WTC11 (cell line): ENCODE data around the gene CDC45. TPM values are rescaled to one million over a fixed set of nuclear protein-coding genes. Genes with fewer than 3 reads are reported as not detected.

Experiments used
- ATAC-seq: fragments of 200-7000 bp; cut with Tn5 transposase; 2 replicates; pipeline ENCODE4 v1.10.0; 2021; ENCODE audit warnings: mild to moderate bottlenecking, moderate library complexity
- CTCF ChIA-PET: fragments of 300-600 bp; sonication (Branson Sonifier 250); formaldehyde crosslinking; loops from one replicate; lab custom pipeline; 2021; ENCODE audit warnings: antibody characterized with exemption; lab: Charles Lee
- POLR2A ChIA-PET: fragments of 350-600 bp; sonication (Branson Sonifier 250); formaldehyde crosslinking; loops from one replicate; lab custom pipeline; 2021; ENCODE audit warnings: antibody characterized with exemption; lab: Charles Lee
- DNase-seq: peaks from one replicate; pipeline ENCODE4 v3.0.0; 2021; ENCODE audit warnings: low spot score
- H3K27ac Mint-ChIP-seq: 2 replicates; pipeline ENCODE4 v1.8.0; 2021; ENCODE audit warnings: mixed read lengths
- H3K27me3 Mint-ChIP-seq: 2 replicates; pipeline ENCODE4 v1.8.0; 2021; ENCODE audit warnings: low read depth, mild to moderate bottlenecking, moderate library complexity, mixed read lengths
- H3K36me3 Mint-ChIP-seq: 2 replicates; pipeline ENCODE4 v1.8.0; 2021; ENCODE audit warnings: mixed read lengths
- H3K4me1 Mint-ChIP-seq: 2 replicates; pipeline ENCODE4 v1.8.0; 2022; ENCODE audit warnings: mixed read lengths
- H3K4me3 Mint-ChIP-seq: 2 replicates; pipeline ENCODE4 v1.8.0; 2021; ENCODE audit warnings: mild to moderate bottlenecking, moderate library complexity, mixed read lengths
- H3K9me3 Mint-ChIP-seq: 2 replicates; pipeline ENCODE4 v1.8.0; 2021; ENCODE audit warnings: mixed read lengths
- CBFB ChIP-seq: sonication (generic); formaldehyde crosslinking; IDR thresholded peaks from 2 replicates; pipeline ENCODE4 v1.8.1; 2022; ENCODE audit warnings: mild to moderate bottlenecking, low read depth, missing genetic modification reagents
- ELF4 ChIP-seq: sonication (generic); formaldehyde crosslinking; IDR thresholded peaks from 2 replicates; pipeline ENCODE4 v1.8.1; 2022; ENCODE audit warnings: low read depth, mild to moderate bottlenecking, moderate library complexity, missing genetic modification reagents
- FOXJ3 ChIP-seq: sonication (generic); formaldehyde crosslinking; IDR thresholded peaks from 2 replicates; pipeline ENCODE4 v1.9.0; 2021; ENCODE audit warnings: missing genetic modification reagents, mild to moderate bottlenecking, borderline replicate concordance
- MXD4 ChIP-seq: fragments of 250-450 bp; sonication (Bioruptor Pico); IDR thresholded peaks from 2 replicates; pipeline ENCODE4 v1.8.0; 2021; ENCODE audit warnings: mild to moderate bottlenecking, moderate library complexity, borderline replicate concordance
- NFATC4 ChIP-seq: fragments of 250-450 bp; sonication (Bioruptor Pico); IDR thresholded peaks from 2 replicates; pipeline ENCODE4 v1.9.0; 2021; ENCODE audit warnings: mild to moderate bottlenecking
- OVOL2 ChIP-seq: fragments of 250-450 bp; sonication (Bioruptor Pico); IDR thresholded peaks from 2 replicates; pipeline ENCODE4 v1.9.0; 2021; ENCODE audit warnings: mild to moderate bottlenecking, borderline replicate concordance
- RORB ChIP-seq: fragments of 250-450 bp; sonication (Bioruptor Pico); IDR thresholded peaks from 2 replicates; pipeline ENCODE4 v1.9.0; 2021; ENCODE audit warnings: mild to moderate bottlenecking
- TEAD1 ChIP-seq: sonication (generic); formaldehyde crosslinking; IDR thresholded peaks from 2 replicates; pipeline ENCODE4 v1.8.0; 2022; ENCODE audit warnings: mild to moderate bottlenecking, missing genetic modification reagents
- ZBTB21 ChIP-seq: sonication (generic); formaldehyde crosslinking; IDR thresholded peaks from 2 replicates; pipeline ENCODE4 v1.8.1; 2023; ENCODE audit warnings: mild to moderate bottlenecking, missing genetic modification reagents, borderline replicate concordance
- ZNF263 ChIP-seq: sonication (generic); formaldehyde crosslinking; IDR thresholded peaks from 2 replicates; pipeline ENCODE4 v1.8.1; 2022; ENCODE audit warnings: low read depth, mild to moderate bottlenecking, moderate library complexity, missing genetic modification reagents
- total RNA-seq: library from RNA; stranded (reverse); gene quantifications from 3 replicates; pipeline ENCODE4 v1.2.3, GENCODE V29; 2021
- TF ChIP-seq, protein P1 (sequence below): sonication (generic); formaldehyde crosslinking; IDR thresholded peaks from 2 replicates; pipeline ENCODE4 v1.8.0; 2022; ENCODE audit warnings: mild to moderate bottlenecking, missing genetic modification reagents
- TF ChIP-seq, protein P2 (sequence below): sonication (generic); formaldehyde crosslinking; IDR thresholded peaks from 2 replicates; pipeline ENCODE4 v1.8.0; 2023; ENCODE audit warnings: mild to moderate bottlenecking, missing genetic modification reagents
- TF ChIP-seq, protein P3 (sequence below): sonication (generic); formaldehyde crosslinking; IDR thresholded peaks from 2 replicates; pipeline ENCODE4 v1.8.0; 2022; ENCODE audit warnings: mild to moderate bottlenecking, missing genetic modification reagents
- TF ChIP-seq, protein P4 (sequence below): sonication (generic); formaldehyde crosslinking; IDR thresholded peaks from 2 replicates; pipeline ENCODE4 v1.8.1; 2022; ENCODE audit warnings: mild to moderate bottlenecking, moderate library complexity, missing genetic modification reagents
- TF ChIP-seq, protein P5 (sequence below): fragments of 250-450 bp; sonication (Bioruptor Pico); IDR thresholded peaks from 2 replicates; pipeline ENCODE4 v1.9.0; 2021; ENCODE audit warnings: mild to moderate bottlenecking

Gene CDC45
- total RNA-seq, 1 experiment from 2014 or later, result 38.1 TPM

DNA sequence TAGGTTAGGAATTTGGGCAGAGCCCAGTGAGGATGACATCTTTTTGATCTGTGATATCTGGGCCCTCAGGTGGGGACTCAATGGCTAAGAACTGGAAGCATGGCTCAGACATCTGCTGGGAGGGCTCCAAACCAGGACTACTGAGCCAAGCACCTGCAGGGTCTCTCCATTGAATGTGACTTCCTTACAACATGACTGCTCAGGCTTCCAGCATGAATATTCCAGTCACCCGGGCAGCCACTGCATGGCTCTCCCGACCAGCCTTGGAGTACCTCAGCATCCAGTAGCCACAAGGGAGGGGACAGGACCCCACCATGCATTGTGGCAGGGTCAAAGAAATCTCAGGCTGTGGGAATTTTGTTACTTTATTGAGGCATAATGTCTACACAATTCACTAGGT lies 8.6 kb downstream of the CDC45 start:
- no peak for DNase-seq
- Mint-ChIP-seq H3K4me3 (no peak overlapping the region), H3K27ac (no peak overlapping the region), H3K9me3 (no peaks in the 10 kb centered on the region), H3K27me3 (no peaks in the 10 kb centered on the region), H3K36me3 (peaks cover 49% of the 10 kb centered on the region), H3K4me1 (no peaks in the 10 kb centered on the region)
- POLR2A ChIA-PET, result no interaction called here
- CTCF ChIA-PET, result interaction anchor here (1.2 to 1.4 kb wide), 2 partner anchors 14 to 141 kb away, joined by 5 read pairs; no protein-coding TSS in a partner anchor
- no peak for ATAC-seq
- TF ChIP-seq, protein P1, sequence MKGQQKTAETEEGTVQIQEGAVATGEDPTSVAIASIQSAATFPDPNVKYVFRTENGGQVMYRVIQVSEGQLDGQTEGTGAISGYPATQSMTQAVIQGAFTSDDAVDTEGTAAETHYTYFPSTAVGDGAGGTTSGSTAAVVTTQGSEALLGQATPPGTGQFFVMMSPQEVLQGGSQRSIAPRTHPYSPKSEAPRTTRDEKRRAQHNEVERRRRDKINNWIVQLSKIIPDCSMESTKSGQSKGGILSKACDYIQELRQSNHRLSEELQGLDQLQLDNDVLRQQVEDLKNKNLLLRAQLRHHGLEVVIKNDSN (CRISPR knock-in tag), result no peak
- TF ChIP-seq MXD4 (CRISPR knock-in tag) (no peak), ZNF263 (CRISPR knock-in tag) (no peak), RORB (no peak), FOXJ3 (CRISPR knock-in tag) (no peak), TEAD1 (CRISPR knock-in tag) (no peak), OVOL2 (CRISPR knock-in tag) (no peak), CBFB (CRISPR knock-in tag) (no peak), ZBTB21 (CRISPR knock-in tag) (no peak), NFATC4 (CRISPR knock-in tag) (no peak), ELF4 (CRISPR knock-in tag) (no peak)
- TF ChIP-seq, protein P2, sequence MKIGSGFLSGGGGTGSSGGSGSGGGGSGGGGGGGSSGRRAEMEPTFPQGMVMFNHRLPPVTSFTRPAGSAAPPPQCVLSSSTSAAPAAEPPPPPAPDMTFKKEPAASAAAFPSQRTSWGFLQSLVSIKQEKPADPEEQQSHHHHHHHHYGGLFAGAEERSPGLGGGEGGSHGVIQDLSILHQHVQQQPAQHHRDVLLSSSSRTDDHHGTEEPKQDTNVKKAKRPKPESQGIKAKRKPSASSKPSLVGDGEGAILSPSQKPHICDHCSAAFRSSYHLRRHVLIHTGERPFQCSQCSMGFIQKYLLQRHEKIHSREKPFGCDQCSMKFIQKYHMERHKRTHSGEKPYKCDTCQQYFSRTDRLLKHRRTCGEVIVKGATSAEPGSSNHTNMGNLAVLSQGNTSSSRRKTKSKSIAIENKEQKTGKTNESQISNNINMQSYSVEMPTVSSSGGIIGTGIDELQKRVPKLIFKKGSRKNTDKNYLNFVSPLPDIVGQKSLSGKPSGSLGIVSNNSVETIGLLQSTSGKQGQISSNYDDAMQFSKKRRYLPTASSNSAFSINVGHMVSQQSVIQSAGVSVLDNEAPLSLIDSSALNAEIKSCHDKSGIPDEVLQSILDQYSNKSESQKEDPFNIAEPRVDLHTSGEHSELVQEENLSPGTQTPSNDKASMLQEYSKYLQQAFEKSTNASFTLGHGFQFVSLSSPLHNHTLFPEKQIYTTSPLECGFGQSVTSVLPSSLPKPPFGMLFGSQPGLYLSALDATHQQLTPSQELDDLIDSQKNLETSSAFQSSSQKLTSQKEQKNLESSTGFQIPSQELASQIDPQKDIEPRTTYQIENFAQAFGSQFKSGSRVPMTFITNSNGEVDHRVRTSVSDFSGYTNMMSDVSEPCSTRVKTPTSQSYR, result no peak
- TF ChIP-seq, protein P3, sequence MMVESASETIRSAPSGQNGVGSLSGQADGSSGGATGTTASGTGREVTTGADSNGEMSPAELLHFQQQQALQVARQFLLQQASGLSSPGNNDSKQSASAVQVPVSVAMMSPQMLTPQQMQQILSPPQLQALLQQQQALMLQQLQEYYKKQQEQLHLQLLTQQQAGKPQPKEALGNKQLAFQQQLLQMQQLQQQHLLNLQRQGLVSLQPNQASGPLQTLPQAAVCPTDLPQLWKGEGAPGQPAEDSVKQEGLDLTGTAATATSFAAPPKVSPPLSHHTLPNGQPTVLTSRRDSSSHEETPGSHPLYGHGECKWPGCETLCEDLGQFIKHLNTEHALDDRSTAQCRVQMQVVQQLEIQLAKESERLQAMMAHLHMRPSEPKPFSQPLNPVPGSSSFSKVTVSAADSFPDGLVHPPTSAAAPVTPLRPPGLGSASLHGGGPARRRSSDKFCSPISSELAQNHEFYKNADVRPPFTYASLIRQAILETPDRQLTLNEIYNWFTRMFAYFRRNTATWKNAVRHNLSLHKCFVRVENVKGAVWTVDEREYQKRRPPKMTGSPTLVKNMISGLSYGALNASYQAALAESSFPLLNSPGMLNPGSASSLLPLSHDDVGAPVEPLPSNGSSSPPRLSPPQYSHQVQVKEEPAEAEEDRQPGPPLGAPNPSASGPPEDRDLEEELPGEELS (CRISPR knock-in tag), result no peak
- TF ChIP-seq, protein P4, sequence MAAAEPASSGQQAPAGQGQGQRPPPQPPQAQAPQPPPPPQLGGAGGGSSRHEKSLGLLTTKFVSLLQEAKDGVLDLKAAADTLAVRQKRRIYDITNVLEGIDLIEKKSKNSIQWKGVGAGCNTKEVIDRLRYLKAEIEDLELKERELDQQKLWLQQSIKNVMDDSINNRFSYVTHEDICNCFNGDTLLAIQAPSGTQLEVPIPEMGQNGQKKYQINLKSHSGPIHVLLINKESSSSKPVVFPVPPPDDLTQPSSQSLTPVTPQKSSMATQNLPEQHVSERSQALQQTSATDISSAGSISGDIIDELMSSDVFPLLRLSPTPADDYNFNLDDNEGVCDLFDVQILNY (CRISPR knock-in tag), result no peak
- TF ChIP-seq, protein P5, sequence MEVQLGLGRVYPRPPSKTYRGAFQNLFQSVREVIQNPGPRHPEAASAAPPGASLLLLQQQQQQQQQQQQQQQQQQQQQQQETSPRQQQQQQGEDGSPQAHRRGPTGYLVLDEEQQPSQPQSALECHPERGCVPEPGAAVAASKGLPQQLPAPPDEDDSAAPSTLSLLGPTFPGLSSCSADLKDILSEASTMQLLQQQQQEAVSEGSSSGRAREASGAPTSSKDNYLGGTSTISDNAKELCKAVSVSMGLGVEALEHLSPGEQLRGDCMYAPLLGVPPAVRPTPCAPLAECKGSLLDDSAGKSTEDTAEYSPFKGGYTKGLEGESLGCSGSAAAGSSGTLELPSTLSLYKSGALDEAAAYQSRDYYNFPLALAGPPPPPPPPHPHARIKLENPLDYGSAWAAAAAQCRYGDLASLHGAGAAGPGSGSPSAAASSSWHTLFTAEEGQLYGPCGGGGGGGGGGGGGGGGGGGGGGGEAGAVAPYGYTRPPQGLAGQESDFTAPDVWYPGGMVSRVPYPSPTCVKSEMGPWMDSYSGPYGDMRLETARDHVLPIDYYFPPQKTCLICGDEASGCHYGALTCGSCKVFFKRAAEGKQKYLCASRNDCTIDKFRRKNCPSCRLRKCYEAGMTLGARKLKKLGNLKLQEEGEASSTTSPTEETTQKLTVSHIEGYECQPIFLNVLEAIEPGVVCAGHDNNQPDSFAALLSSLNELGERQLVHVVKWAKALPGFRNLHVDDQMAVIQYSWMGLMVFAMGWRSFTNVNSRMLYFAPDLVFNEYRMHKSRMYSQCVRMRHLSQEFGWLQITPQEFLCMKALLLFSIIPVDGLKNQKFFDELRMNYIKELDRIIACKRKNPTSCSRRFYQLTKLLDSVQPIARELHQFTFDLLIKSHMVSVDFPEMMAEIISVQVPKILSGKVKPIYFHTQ (CRISPR knock-in tag), result no peak
